Hematopoietic multipotent progenitor cell treated with erythropoietin and hydrocortisone succinate and interleukin-3 and kit ligand, for 15 days (in vitro differentiated cells): ENCODE results near the gene UBQLN1.
"Not testable (repeated sequence)": the region's sequence is repeated elsewhere in the genome, so short reads cannot be mapped to it uniquely, and the experiment has no call there.

Experiments
- DNase-seq: peaks from one replicate; pipeline ENCODE4 v3.0.0-alpha.2; 2015; ENCODE audit warnings: low spot score

The UBQLN1 gene

GRCh38 chr9:83707768-83708514 lies at the start of gene UBQLN1:
UBQLN1 (minus strand) TSS chr9:83707958; CDS start chr9:83707679, 279 bp downstream.
- peak; percentile 94 for DNase-seq

GRCh38 chr9:83754383-83754977 lies 46.7 kb upstream of the UBQLN1 start:
- no peak for DNase-seq

- DNase-seq: no peak
Measured at GRCh38 chr9:83749706-83750105, 41.9 kb upstream of the UBQLN1 start.

GRCh38 chr9:83744206-83744605 lies 36.4 kb upstream of the UBQLN1 start:
- DNase-seq: no peak

GRCh38 chr9:83733739-83734138 lies 26.0 kb upstream of the UBQLN1 start:
- DNase-seq: no peak

- not testable (repeated sequence) for DNase-seq
Measured at GRCh38 chr9:83728591-83729368, 21.0 kb upstream of the UBQLN1 start.

GRCh38 chr9:83724436-83724835 lies 16.7 kb upstream of the UBQLN1 start:
- DNase-seq: no peak

GRCh38 chr9:83722726-83723495 lies 15.2 kb upstream of the UBQLN1 start:
- DNase-seq: no peak

- DNase-seq: no peak
Measured at GRCh38 chr9:83721509-83721908, 13.8 kb upstream of the UBQLN1 start.

GRCh38 chr9:83715794-83716193 lies 8.0 kb upstream of the UBQLN1 start:
- no peak for DNase-seq

GRCh38 chr9:83715221-83715620 lies 7.5 kb upstream of the UBQLN1 start:
- DNase-seq: no peak

GRCh38 chr9:83714329-83714728 lies 6.6 kb upstream of the UBQLN1 start:
- no peak for DNase-seq

- peak; percentile 83 for DNase-seq
Measured at GRCh38 chr9:83708515-83709158, 879 bp upstream of the UBQLN1 start.

- DNase-seq: peak; percentile 77
Measured at GRCh38 chr9:83707518-83707767, 315 bp downstream of the UBQLN1 start.

- DNase-seq: peak; percentile 31
Measured at GRCh38 chr9:83706676-83707517, 861 bp downstream of the UBQLN1 start.

GRCh38 chr9:83705219-83705651 lies 2.5 kb downstream of the UBQLN1 start:
- DNase-seq: not testable (repeated sequence)

- DNase-seq: no peak
Measured at GRCh38 chr9:83701769-83702168, 6.0 kb downstream of the UBQLN1 start.

- no peak for DNase-seq
Measured at GRCh38 chr9:83701286-83701685, 6.5 kb downstream of the UBQLN1 start.

- no peak for DNase-seq
Measured at GRCh38 chr9:83699615-83700014, 8.1 kb downstream of the UBQLN1 start.

- no peak for DNase-seq
Measured at GRCh38 chr9:83698976-83699585, 8.7 kb downstream of the UBQLN1 start.

GRCh38 chr9:83691492-83691891 lies 16.3 kb downstream of the UBQLN1 start:
- no peak for DNase-seq
